ENCODE data around the gene FGFR3. TPM values are rescaled to one million over a fixed set of nuclear protein-coding genes. Genes with fewer than 3 reads are reported as not detected.

Gene FGFR3
- total and polyA plus RNA-seq, 2 of the 8 experiments (the other 6 are each of a cell fraction or from before 2014, with no cell fraction given): 9.0 to 19.5 TPM

DNA sequence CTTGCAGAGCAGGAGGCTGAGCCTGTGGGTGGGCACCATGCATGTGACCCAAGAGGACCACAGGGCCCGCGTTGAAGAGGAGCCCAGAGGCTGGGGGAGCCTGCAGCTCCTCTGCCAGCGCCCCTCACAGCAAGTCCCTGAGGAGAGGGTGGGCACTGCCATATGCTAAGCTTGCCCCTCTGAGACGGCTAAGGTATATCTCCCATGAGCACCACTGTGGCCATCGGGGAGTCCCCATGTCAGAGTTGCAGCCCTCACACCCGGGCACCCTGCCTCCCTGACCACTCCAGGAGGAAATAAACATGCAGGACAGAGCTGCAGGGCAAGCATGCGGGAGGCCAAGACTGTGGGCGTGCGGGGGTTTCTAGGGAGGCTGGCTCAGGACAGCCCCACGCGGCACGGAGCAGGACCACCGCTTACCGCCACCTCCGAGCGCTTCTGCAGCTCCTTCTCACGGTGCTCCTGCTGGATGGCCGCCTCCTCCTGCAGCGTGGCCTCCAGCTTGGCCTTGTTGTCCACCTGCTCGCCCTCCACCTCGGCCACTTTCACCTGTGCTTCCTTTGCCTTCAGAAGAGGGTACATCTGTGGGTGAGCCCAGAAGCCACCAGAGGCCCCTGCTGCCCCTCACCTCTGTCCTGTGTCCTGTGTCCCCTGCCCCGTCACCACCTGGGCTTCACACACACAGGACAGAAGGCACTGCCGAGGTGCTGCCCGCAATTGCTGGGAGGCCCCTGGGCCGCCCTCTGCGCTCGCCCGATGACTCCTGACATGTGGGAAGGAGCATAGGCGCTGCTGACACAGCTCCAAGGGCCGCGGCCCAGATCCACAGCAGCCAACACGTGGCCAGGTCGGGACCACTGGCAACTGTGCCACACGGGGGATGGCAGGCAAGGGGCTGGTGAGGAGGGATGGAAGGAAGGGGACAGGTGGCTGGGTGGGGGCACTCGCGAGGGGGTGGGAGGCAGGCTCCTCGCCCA is 29.8 kb downstream of the FGFR3 start:
- no peak overlapping the region for H2AK5ac ChIP-seq (ENCODE audit: low read depth, low read length)
- no peak overlapping the region for H3K4ac ChIP-seq (replicated peaks; ENCODE audit: insufficient read length, low read depth, low read length)
- H2BK15ac ChIP-seq (ENCODE audit: low read length): no peak overlapping the region
- DNase-seq (ENCODE audit: low read depth in 1 of 2, low spot score in 2 of 2) (no peak), FAIRE-seq (no peak)
- H3K23me2 ChIP-seq (ENCODE audit: low read depth, low read length): no peaks in the 10 kb centered on the region
- ChIA-PET POLR2A (ENCODE audit: partially characterized antibody) (interaction anchor here (1.2 kb wide), 1 partner anchor 15 kb away, joined by 3 read pairs; no protein-coding TSS in a partner anchor), CTCF (ENCODE audit: partially characterized antibody) (interaction anchor here (0.6 to 71.2 kb wide), 9 partner anchors 9 to 130 kb away, joined by 3 to 2507 read pairs (median 3); no protein-coding TSS in a partner anchor)
- H4K91ac ChIP-seq (replicated peaks; ENCODE audit: insufficient read length, low read length): no peak overlapping the region
- H4K8ac ChIP-seq (ENCODE audit: extremely low read depth, insufficient read depth, low read length): no peak overlapping the region
- H4K20me1 ChIP-seq (replicated peaks in 1 of 2; ENCODE audit: control insufficient read depth in 1 of 2, insufficient read depth in 2 of 2, low read length in 2 of 2): no peaks in the 10 kb centered on the region
- no peak overlapping the region for H2BK5ac ChIP-seq (ENCODE audit: low read depth, low read length)
- H2BK20ac ChIP-seq (ENCODE audit: low read length): no peak overlapping the region
- H3K9me3 ChIP-seq (ENCODE audit: insufficient read depth in 2 of 2, low read depth in 1 of 2, low read length in 1 of 2): no peaks in the 10 kb centered on the region
- no peak overlapping the region for H3K9ac ChIP-seq (replicated peaks in 1 of 4; ENCODE audit: extremely low read depth in 1 of 4, low read depth in 3 of 4, low read length in 3 of 4)
- H3K4me2 ChIP-seq (ENCODE audit: insufficient read depth in 1 of 2, low read depth in 2 of 2, low read length in 2 of 2): no peak overlapping the region
- H3K4me3 ChIP-seq (ENCODE audit: extremely low read depth in 1 of 4, insufficient read depth in 2 of 4, low read depth in 3 of 4, low read length in 4 of 4): no peak overlapping the region
- no peak overlapping the region for H3K23ac ChIP-seq (ENCODE audit: insufficient read length)
- no peaks in the 10 kb centered on the region for H3K27me3 ChIP-seq (replicated peaks in 1 of 4; ENCODE audit: control insufficient read depth in 3 of 4, extremely low read depth in 1 of 4, insufficient read depth in 3 of 4, low read length in 3 of 4)
- no peaks in the 10 kb centered on the region for H3K4me1 ChIP-seq (replicated peaks in 1 of 4; ENCODE audit: control insufficient read depth in 3 of 4, insufficient read depth in 4 of 4, low read length in 3 of 4)
- H3K79me1 ChIP-seq (ENCODE audit: low read depth, low read length): no peaks in the 10 kb centered on the region
- no peak overlapping the region for H2AFZ ChIP-seq (ENCODE audit: low read length)
- no peak for TF ChIP-seq SIN3A (conservative IDR thresholded peaks at IDR 0.05 in 1 of 2, IDR thresholded peaks at IDR 0.05 in 1 of 2; ENCODE audit: low read depth in 1 of 2, low read length in 2 of 2)
- 90% methylated on average over 30 of the region's 37 CpGs; no CpG with 5 or more reads in 1 of the 2 experiments for WGBS, 2 experiments (ENCODE audit: extremely low coverage in 1 of 2, insufficient coverage in 1 of 2, insufficient read length in 1 of 2, insufficient replicate concordance in 2 of 2, low coverage in 1 of 2, low lambda C conversion rate in 2 of 2, missing lambda C conversion rate in 1 of 2)
- no peak overlapping the region for H3K27ac ChIP-seq (ENCODE audit: low read depth, low read length)
- H3K36me3 ChIP-seq (ENCODE audit: control insufficient read depth in 2 of 4, insufficient read depth in 4 of 4, low read length in 3 of 4): peaks cover 0 to 14% (median 8%) of the 10 kb centered on the region in 4 experiments; a peak in 6 of 8 replicates
- no peak overlapping the region for H4K5ac ChIP-seq (ENCODE audit: insufficient read length, low read depth, low read length)
- no peak overlapping the region for H3K14ac ChIP-seq (ENCODE audit: insufficient read length)
- H3K79me2 ChIP-seq (ENCODE audit: control insufficient read depth in 1 of 2, insufficient read depth in 2 of 2, low read length in 2 of 2): no peaks in the 10 kb centered on the region
- H3K56ac ChIP-seq (replicated peaks; ENCODE audit: insufficient read length, low read depth, low read length): no peak overlapping the region
- no peak overlapping the region for H3K18ac ChIP-seq (ENCODE audit: extremely low read depth, low read length)
- H2BK12ac ChIP-seq (ENCODE audit: low read depth, low read length): no peak overlapping the region
- H2BK120ac ChIP-seq (replicated peaks; ENCODE audit: low read depth, low read length): no peak overlapping the region

Measured in H1 (cell line).